HepG2 (cell line): ENCODE results near the gene SEMA4B. TPM values are rescaled to one million over a fixed set of nuclear protein-coding genes. Genes with fewer than 3 reads are reported as not detected.

Experiments used
- ATAC-seq: fragments of 200-7000 bp; cut with Tn5 transposase; 3 replicates; pipeline ENCODE4 v1.9.1; 2020; ENCODE audit warnings: mild to moderate bottlenecking, moderate library complexity
- BruUV-seq: library from RNA; stranded (reverse); fragments of 400-500 nt; replicated peaks from 2 replicates; lab custom pipeline; 2021; lab: Mats Ljungman, UMichigan
- CTCF ChIA-PET: fragments of 300-600 bp; formaldehyde crosslinking; extraction: SDS; loops from one replicate; lab custom pipeline; 2021; ENCODE audit warnings: low total read pairs, inconsistent platforms, low intra/inter-chr PET ratio; lab: Yijun Ruan, JAX
- POLR2A ChIA-PET: fragments of 350-600 bp; sonication (Branson Sonifier 250); formaldehyde crosslinking; loops from one replicate; lab custom pipeline; 2020; ENCODE audit warnings: antibody characterized with exemption, inconsistent platforms; lab: Yijun Ruan, JAX
- DNase-seq: peaks from one replicate; pipeline ENCODE4 v3.0.0-alpha.2; 2015; ENCODE audit warnings: low spot score
- FAIRE-seq: peaks from 3 replicates; lab custom pipeline; 2011; peaks lifted over from hg19 to GRCh38; lab: Jason Lieb, UNC
- H2AFZ ChIP-seq: one replicate; pipeline ENCODE4 v1.6.1; 2011; ENCODE audit warnings: low read length, inconsistent platforms
- H3K27ac ChIP-seq: fragments of 300-600 bp; 3 replicates; pipeline ENCODE4 v1.8.0; 2011; ENCODE audit warnings: mixed run types, mild to moderate bottlenecking, mixed read lengths, low read length, inconsistent platforms; ENCODE audit not compliant: insufficient read depth; ENCODE audit errors: extremely low read length
- H3K27me3 ChIP-seq, 2 experiments: fragments of 200-600 bp in 1 of 2; 2 replicates in 1 of 2; 3 replicates in 1 of 2; pipeline versions ENCODE4 v1.6.0 to v1.8.0; 2011; ENCODE audit warnings: low read length in 2 of 2, mild to moderate bottlenecking in 2 of 2, moderate library complexity in 2 of 2, inconsistent platforms in 1 of 2; ENCODE audit not compliant: insufficient read depth in 2 of 2, control insufficient read depth in 1 of 2
- H3K36me3 ChIP-seq, 2 experiments: fragments of 200-600 bp in 1 of 2; replicated peaks in 1 of 2; 2 replicates in 1 of 2; 3 replicates in 1 of 2; pipeline versions ENCODE4 v1.5.1 to v1.8.0; 2011; ENCODE audit warnings: low read length in 2 of 2, inconsistent platforms in 1 of 2; ENCODE audit not compliant: insufficient read depth in 2 of 2, control insufficient read depth in 1 of 2
- H3K4me1 ChIP-seq: 2 replicates; pipeline ENCODE4 v1.5.1; 2012; ENCODE audit warnings: low read length, inconsistent platforms; ENCODE audit not compliant: insufficient read depth
- H3K4me2 ChIP-seq: 2 replicates; pipeline ENCODE4 v1.6.0; 2011; ENCODE audit warnings: low read depth, low read length, inconsistent platforms
- H3K4me3 ChIP-seq, 3 experiments: fragments of 200-600 bp in 1 of 3; sonication (generic), shearing (Covaris generic) in 1 of 3; replicated peaks in 1 of 3; 2 replicates each; pipeline ENCODE4 v1.5.1; 2011 to 2016; ENCODE audit warnings: low read length in 3 of 3, inconsistent platforms in 2 of 3, low read depth in 2 of 3, mild to moderate bottlenecking in 2 of 3, control low read depth in 1 of 3, mixed read lengths in 1 of 3; ENCODE audit not compliant: insufficient read depth in 1 of 3
- H3K79me2 ChIP-seq: one replicate; pipeline ENCODE4 v1.6.1; 2011; ENCODE audit warnings: low read length, inconsistent platforms; ENCODE audit not compliant: insufficient read depth
- H3K9ac ChIP-seq: 2 replicates; pipeline ENCODE4 v1.6.0; 2011; ENCODE audit warnings: mild to moderate bottlenecking, low read depth, low read length, inconsistent platforms; ENCODE audit not compliant: insufficient read depth
- H3K9me3 ChIP-seq: 2 replicates; pipeline ENCODE4 v1.5.1; 2012; ENCODE audit warnings: mild to moderate bottlenecking, low read length
- H4K20me1 ChIP-seq: 2 replicates; pipeline ENCODE4 v1.6.0; 2011; ENCODE audit warnings: inconsistent platforms, mild to moderate bottlenecking, low read length, moderate library complexity; ENCODE audit not compliant: insufficient read depth
- GZF1 ChIP-seq: sonication (generic); formaldehyde crosslinking; IDR thresholded peaks from 2 replicates; pipeline ENCODE4 v1.5.1; 2020; ENCODE audit warnings: mild to moderate bottlenecking, missing genetic modification reagents
- HDAC2 ChIP-seq: sonication (generic); formaldehyde crosslinking; IDR thresholded peaks from 2 replicates; pipeline ENCODE4 v1.4.0; 2020; ENCODE audit warnings: missing genetic modification reagents
- KLF6 ChIP-seq: IDR thresholded peaks from 2 replicates; pipeline ENCODE4 v1.8.0; 2016; ENCODE audit warnings: missing biosample characterization, missing genetic modification reagents
- POGZ ChIP-seq: sonication (generic); formaldehyde crosslinking; IDR thresholded peaks from 2 replicates; pipeline ENCODE4 v1.4.0; 2020; ENCODE audit warnings: mild to moderate bottlenecking, missing genetic modification reagents
- PPARG ChIP-seq: conservative IDR thresholded peaks from 2 replicates; pipeline ENCODE4 v1.6.1; 2016; ENCODE audit warnings: missing biosample characterization, missing genetic modification reagents
- RARG ChIP-seq: sonication (generic); formaldehyde crosslinking; IDR thresholded peaks from 2 replicates; pipeline ENCODE4 v1.4.0; 2020; ENCODE audit warnings: low read depth, mild to moderate bottlenecking, missing genetic modification reagents
- SALL1 ChIP-seq: sonication (generic); formaldehyde crosslinking; IDR thresholded peaks from 2 replicates; pipeline ENCODE4 v1.8.0; 2022; ENCODE audit warnings: mild to moderate bottlenecking, missing genetic modification reagents
- TAF15 ChIP-seq: fragments of 200-400 bp; formaldehyde crosslinking; IDR thresholded peaks from one replicate; pipeline ENCODE4 v1.6.1; 2018; ENCODE audit warnings: mild to moderate bottlenecking, low read depth, low read length; ENCODE audit not compliant: poor library complexity, severe bottlenecking
- TCF7 ChIP-seq: sonication (generic); IDR thresholded peaks from 2 replicates; pipeline ENCODE4 v1.6.1; 2016; ENCODE audit warnings: antibody characterized with exemption, low read depth
- ZFP1 ChIP-seq: IDR thresholded peaks from 2 replicates; pipeline ENCODE4 v1.6.1; 2016
- ZNF143 ChIP-seq: sonication (generic); formaldehyde crosslinking; IDR thresholded peaks from 2 replicates; pipeline ENCODE4 v1.4.0; 2020; ENCODE audit warnings: missing genetic modification reagents
- ZNF224 ChIP-seq: sonication (generic); formaldehyde crosslinking; IDR thresholded peaks from 2 replicates; pipeline ENCODE4 v1.5.0; 2020; ENCODE audit warnings: mild to moderate bottlenecking, missing genetic modification reagents
- ZNF24 ChIP-seq: fragments of 450-650 bp; IDR thresholded peaks from 2 replicates; pipeline ENCODE4 v1.6.1; 2017; ENCODE audit warnings: antibody characterized with exemption, mild to moderate bottlenecking
- ZNF343 ChIP-seq: sonication (generic); formaldehyde crosslinking; IDR thresholded peaks from 2 replicates; pipeline ENCODE4 v1.4.0; 2020; ENCODE audit warnings: mild to moderate bottlenecking, missing genetic modification reagents
- ZNF546 ChIP-seq: sonication (generic); formaldehyde crosslinking; conservative IDR thresholded peaks from 2 replicates; pipeline ENCODE4 v1.8.1; 2023; ENCODE audit warnings: mild to moderate bottlenecking, missing genetic modification reagents
- whole genome bisulfite sequencing: methylation state at CpG from one replicate; pipeline ENCODE4 v1.1.6; 2017; ENCODE audit warnings: low lambda C conversion rate; 5-methylcytosine and 5-hydroxymethylcytosine counted together
- in situ Hi-C: cut with HindIII; loops from 2 replicates; pipeline ENCODE4 v1.10.0; 2017; ENCODE audit warnings: low pct_unique_long_range_greater_than_20kb; ENCODE audit not compliant: extremely low pct_ligation_motif_present
- intact Hi-C: fragments of 100-400 bp; cut with micrococcal nuclease; formaldehyde crosslinking; loops from one replicate; pipeline ENCODE4 v1.10.0; 2022; ENCODE audit not compliant: unreplicated experiment
- polyA plus RNA-seq, 8 experiments: library from polyadenylated mRNA; depleted of rRNA in 3 of 8; stranded (reverse) in 7 of 8; unstranded in 1 of 8; fragments of >200 nt; fragmentation: Illumina TruSeq in 4 of 8; extraction: Trizol in 4 of 8; gene quantifications; 2 replicates each; pipeline versions ENCODE4 v1.2.1 to v1.2.3, GENCODE V29; 2011 to 2016; ENCODE audit warnings: low read depth in 4 of 8, missing spikeins in 1 of 8, mixed read lengths in 1 of 8; ENCODE audit not compliant: insufficient read depth in 1 of 8
- total RNA-seq, 5 experiments: library from RNA; depleted of rRNA; stranded (reverse); fragments of >200 nt; fragmentation: Illumina TruSeq; extraction: Trizol; gene quantifications; 2 replicates each; pipeline ENCODE4 v1.2.3, GENCODE V29; 2016; ENCODE audit warnings: low read depth in 1 of 5
- TF ChIP-seq, protein P1 (sequence below): sonication (generic); formaldehyde crosslinking; IDR thresholded peaks from 2 replicates; pipeline ENCODE4 v1.4.0; 2020; ENCODE audit warnings: missing genetic modification reagents, borderline replicate concordance
- TF ChIP-seq, protein P2 (sequence below): sonication (generic); formaldehyde crosslinking; IDR thresholded peaks from 2 replicates; pipeline ENCODE4 v1.4.0; 2020; ENCODE audit warnings: missing genetic modification reagents
- TF ChIP-seq, protein P3 (sequence below): sonication (generic); formaldehyde crosslinking; IDR thresholded peaks from 2 replicates; pipeline ENCODE4 v1.4.0; 2020; ENCODE audit warnings: missing genetic modification reagents

SEMA4B gene
- total and polyA plus RNA-seq, 2 of the 13 experiments (the other 11 are each of a cell fraction or from before 2014, with no cell fraction given) = 2.1 to 17.0 TPM

DNA sequence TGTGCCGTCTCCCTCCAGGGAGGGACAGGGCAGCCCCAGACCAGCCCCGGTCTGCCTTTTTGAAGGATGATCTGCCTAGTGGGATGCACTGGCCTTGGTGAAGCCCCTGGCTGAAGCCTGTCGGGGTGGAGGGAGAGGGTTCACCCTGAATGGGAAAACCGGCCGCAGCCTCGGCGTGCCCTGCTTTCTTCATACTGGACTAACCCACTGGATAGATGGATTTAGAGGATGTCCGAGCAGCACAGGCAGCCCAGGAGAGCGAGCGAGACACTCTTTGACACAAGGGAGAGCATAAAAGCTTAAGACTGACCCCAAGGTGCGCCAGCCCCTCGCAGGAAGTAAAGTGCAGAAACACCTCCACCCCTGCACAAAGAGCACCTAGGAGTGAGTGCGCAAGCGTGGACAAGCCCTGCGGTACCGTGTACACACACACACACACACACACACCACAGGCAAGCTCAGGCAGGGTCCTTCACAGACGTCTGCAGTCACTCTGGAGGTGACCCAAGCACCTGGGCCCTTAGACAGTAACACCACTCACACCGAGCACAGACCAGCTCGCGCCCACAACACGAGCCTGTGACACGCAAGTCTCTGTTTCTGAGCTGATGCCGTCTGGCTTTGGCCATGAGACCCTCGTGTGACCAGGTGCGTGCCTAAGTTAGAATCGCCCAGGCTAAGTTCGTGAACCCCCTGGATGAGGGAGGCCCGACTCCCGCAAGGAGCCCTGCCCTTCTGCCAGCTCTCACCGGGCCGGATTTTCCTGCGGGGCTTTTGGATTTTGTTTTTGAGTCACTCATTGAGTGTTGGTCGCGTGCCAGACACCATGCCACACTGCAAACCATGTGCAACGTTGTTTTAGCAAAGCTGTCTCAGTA lies 11.3 kb downstream of the SEMA4B start:
- WGBS = 86% methylated on average over 15 of the region's 35 CpGs
- in situ Hi-C loops = no loop called here

More for the DNA sequence above, 11.3 kb downstream of the SEMA4B start:
- H4K20me1 ChIP-seq = no peaks in the 10 kb centered on the region
- DNase-seq (no peak), ATAC-seq (no peak), FAIRE-seq (no peak)
- peaks cover 0 to 5% of the 10 kb centered on the region in 2 experiments; a peak in 1 of 5 replicates for H3K36me3 ChIP-seq
- ChIA-PET POLR2A (no interaction called here), CTCF (no interaction called here)
- no peak overlapping the region for H3K4me3 ChIP-seq
- H3K27ac ChIP-seq = no peak overlapping the region
- H3K27me3 ChIP-seq = no peaks in the 10 kb centered on the region
- no peak for TF ChIP-seq ZNF343 (CRISPR knock-in tag)
- TF ChIP-seq KLF6 = no peak
- TF ChIP-seq, protein P1, sequence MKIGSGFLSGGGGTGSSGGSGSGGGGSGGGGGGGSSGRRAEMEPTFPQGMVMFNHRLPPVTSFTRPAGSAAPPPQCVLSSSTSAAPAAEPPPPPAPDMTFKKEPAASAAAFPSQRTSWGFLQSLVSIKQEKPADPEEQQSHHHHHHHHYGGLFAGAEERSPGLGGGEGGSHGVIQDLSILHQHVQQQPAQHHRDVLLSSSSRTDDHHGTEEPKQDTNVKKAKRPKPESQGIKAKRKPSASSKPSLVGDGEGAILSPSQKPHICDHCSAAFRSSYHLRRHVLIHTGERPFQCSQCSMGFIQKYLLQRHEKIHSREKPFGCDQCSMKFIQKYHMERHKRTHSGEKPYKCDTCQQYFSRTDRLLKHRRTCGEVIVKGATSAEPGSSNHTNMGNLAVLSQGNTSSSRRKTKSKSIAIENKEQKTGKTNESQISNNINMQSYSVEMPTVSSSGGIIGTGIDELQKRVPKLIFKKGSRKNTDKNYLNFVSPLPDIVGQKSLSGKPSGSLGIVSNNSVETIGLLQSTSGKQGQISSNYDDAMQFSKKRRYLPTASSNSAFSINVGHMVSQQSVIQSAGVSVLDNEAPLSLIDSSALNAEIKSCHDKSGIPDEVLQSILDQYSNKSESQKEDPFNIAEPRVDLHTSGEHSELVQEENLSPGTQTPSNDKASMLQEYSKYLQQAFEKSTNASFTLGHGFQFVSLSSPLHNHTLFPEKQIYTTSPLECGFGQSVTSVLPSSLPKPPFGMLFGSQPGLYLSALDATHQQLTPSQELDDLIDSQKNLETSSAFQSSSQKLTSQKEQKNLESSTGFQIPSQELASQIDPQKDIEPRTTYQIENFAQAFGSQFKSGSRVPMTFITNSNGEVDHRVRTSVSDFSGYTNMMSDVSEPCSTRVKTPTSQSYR (CRISPR knock-in tag) = no peak
- no peak for TF ChIP-seq ZNF143 (CRISPR knock-in tag)
- no peak for TF ChIP-seq RARG (CRISPR knock-in tag)
- no peak for TF ChIP-seq ZNF224 (CRISPR knock-in tag)
- no peak for TF ChIP-seq GZF1 (CRISPR knock-in tag)
- TF ChIP-seq ZFP1 (CRISPR knock-in tag) = no peak
- TF ChIP-seq TAF15 = no peak
- no peak for TF ChIP-seq ZNF24
- no peak for TF ChIP-seq PPARG (CRISPR knock-in tag)
- TF ChIP-seq, protein P2, sequence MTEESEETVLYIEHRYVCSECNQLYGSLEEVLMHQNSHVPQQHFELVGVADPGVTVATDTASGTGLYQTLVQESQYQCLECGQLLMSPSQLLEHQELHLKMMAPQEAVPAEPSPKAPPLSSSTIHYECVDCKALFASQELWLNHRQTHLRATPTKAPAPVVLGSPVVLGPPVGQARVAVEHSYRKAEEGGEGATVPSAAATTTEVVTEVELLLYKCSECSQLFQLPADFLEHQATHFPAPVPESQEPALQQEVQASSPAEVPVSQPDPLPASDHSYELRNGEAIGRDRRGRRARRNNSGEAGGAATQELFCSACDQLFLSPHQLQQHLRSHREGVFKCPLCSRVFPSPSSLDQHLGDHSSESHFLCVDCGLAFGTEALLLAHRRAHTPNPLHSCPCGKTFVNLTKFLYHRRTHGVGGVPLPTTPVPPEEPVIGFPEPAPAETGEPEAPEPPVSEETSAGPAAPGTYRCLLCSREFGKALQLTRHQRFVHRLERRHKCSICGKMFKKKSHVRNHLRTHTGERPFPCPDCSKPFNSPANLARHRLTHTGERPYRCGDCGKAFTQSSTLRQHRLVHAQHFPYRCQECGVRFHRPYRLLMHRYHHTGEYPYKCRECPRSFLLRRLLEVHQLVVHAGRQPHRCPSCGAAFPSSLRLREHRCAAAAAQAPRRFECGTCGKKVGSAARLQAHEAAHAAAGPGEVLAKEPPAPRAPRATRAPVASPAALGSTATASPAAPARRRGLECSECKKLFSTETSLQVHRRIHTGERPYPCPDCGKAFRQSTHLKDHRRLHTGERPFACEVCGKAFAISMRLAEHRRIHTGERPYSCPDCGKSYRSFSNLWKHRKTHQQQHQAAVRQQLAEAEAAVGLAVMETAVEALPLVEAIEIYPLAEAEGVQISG (CRISPR knock-in tag) = no peak
- no peak for TF ChIP-seq TCF7
- TF ChIP-seq ZNF546 (CRISPR knock-in tag) = no peak
- TF ChIP-seq SALL1 (CRISPR knock-in tag) = no peak
- no peak for TF ChIP-seq HDAC2 (CRISPR knock-in tag)
- TF ChIP-seq, protein P3, sequence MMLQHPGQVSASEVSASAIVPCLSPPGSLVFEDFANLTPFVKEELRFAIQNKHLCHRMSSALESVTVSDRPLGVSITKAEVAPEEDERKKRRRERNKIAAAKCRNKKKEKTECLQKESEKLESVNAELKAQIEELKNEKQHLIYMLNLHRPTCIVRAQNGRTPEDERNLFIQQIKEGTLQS (CRISPR knock-in tag) = no peak
- no peak for TF ChIP-seq POGZ (CRISPR knock-in tag)
- H3K9ac ChIP-seq = no peak overlapping the region
- H3K9me3 ChIP-seq = no peaks in the 10 kb centered on the region
- H3K4me2 ChIP-seq = no peak overlapping the region
- H2AFZ ChIP-seq = no peak overlapping the region
- no peaks in the 10 kb centered on the region for H3K79me2 ChIP-seq
- intact Hi-C loops = no loop called here
- H3K4me1 ChIP-seq = peaks cover 30% of the 10 kb centered on the region
- BruUV-seq = no TSS peak
